ENCODE measurements around the gene TBL1X. TPM values are rescaled to one million over a fixed set of nuclear protein-coding genes. Genes with fewer than 3 reads are reported as not detected.

The TBL1X gene
- total RNA-seq, 2 donors from 2014 or later, result 12.3 to 14.0 TPM

DNA sequence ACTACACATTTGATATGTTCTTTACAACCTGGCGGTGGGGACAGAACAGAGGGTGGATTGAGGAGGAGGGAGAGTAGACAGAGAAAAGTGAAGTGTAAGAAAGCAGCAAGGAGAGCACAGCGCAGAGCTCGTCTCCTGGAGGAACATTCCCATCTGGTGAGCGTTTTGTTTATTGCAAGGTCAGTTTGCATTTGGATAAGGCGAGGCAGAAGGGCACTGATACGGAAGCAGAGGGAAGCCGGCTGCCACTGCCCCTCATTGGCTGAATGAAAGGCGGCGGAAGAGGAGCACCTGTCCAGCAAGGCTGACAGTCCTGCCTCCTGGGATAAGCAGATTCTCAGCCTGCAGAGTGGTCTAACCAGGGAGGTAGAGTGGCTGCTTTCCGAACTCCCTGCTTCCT lies 217.6 kb downstream of the TBL1X start:
- H3K9me3 ChIP-seq, result no peaks in the 10 kb centered on the region
- no peaks in the 10 kb centered on the region for H3K4me1 ChIP-seq
- TF ChIP-seq CTCF (IDR thresholded peaks at IDR 0.05), result peak in 1 of 2 donors; percentile 40
- DNase-seq (ENCODE audit: low spot score), result no peak
- H3K36me3 ChIP-seq, result no peaks in the 10 kb centered on the region
- no peaks in the 10 kb centered on the region for H3K27me3 ChIP-seq
- H3K4me3 ChIP-seq, result no peak overlapping the region
- no peak overlapping the region for H3K27ac ChIP-seq

GRCh38 chrX:9682861-9683260 lies 218.0 kb downstream of the TBL1X start:
- DNase-seq (ENCODE audit: low spot score), result no peak
- Histone ChIP-seq H3K27me3 (no peaks in the 10 kb centered on the region), H3K4me3 (no peak overlapping the region), H3K36me3 (no peaks in the 10 kb centered on the region), H3K9me3 (no peaks in the 10 kb centered on the region), H3K27ac (no peak overlapping the region), H3K4me1 (no peaks in the 10 kb centered on the region)
- TF ChIP-seq CTCF (IDR thresholded peaks at IDR 0.05), result no peak

- Histone ChIP-seq H3K9me3 (no peaks in the 10 kb centered on the region), H3K4me1 (no peaks in the 10 kb centered on the region), H3K27ac (no peak overlapping the region), H3K4me3 (no peak overlapping the region), H3K36me3 (no peaks in the 10 kb centered on the region), H3K27me3 (no peaks in the 10 kb centered on the region)
- no peak for TF ChIP-seq CTCF (IDR thresholded peaks at IDR 0.05)
- DNase-seq (ENCODE audit: low spot score), result no peak
These were observed 218.5 kb downstream of the TBL1X start for GRCh38 chrX:9683350-9683749.

DNA sequence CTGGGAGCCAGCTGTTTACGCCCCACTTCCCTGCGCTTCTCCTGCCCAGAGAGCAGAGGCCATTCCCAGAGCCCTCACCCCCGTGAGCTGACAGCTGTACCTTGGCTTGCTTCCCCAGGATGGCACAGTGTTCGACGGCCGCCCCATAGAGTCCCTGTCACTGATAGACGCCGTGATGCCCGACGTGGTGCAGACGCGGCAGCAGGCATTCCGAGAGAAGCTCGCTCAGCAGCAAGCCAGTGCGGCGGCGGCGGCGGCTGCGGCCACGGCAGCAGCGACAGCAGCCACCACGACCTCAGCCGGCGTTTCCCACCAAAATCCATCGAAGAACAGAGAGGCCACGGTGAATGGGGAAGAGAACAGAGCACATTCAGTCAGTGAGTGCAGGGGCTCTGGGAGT lies 223.0 kb downstream of the TBL1X start:
- no peak for DNase-seq (ENCODE audit: low spot score)
- H3K27ac ChIP-seq, result no peak overlapping the region
- H3K27me3 ChIP-seq, result no peaks in the 10 kb centered on the region
- H3K9me3 ChIP-seq, result no peaks in the 10 kb centered on the region
- no peak overlapping the region for H3K4me3 ChIP-seq
- H3K4me1 ChIP-seq, result no peaks in the 10 kb centered on the region
- H3K36me3 ChIP-seq, result peaks cover 6% of the 10 kb centered on the region
- TF ChIP-seq CTCF (IDR thresholded peaks at IDR 0.05), result no peak

DNA sequence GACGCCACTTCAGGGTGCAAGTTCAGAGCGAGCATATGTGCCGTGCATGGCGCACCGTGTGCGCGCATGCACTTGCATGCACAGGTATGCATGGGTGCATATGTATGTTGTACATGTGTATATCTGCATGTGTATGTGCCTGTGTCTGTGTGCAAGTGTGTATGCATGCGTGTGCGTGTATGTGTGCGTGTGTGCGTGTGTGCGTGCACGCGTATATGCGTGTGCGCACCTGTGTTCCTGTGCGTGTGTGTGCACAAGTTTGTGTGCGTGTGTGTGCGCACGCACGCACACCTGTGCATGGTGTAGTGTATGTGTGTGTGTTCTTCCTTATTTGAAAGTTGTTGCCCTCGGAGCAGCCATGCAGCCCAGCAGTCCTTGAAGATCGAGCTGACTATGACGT lies 224.0 kb downstream of the TBL1X start:
- Histone ChIP-seq H3K36me3 (peaks cover 15% of the 10 kb centered on the region), H3K27ac (no peak overlapping the region), H3K4me3 (no peak overlapping the region), H3K4me1 (no peaks in the 10 kb centered on the region), H3K9me3 (no peaks in the 10 kb centered on the region), H3K27me3 (no peaks in the 10 kb centered on the region)
- TF ChIP-seq CTCF (IDR thresholded peaks at IDR 0.05), result no peak
- no peak for DNase-seq (ENCODE audit: low spot score)

- no peak overlapping the region for H3K27ac ChIP-seq
- no peaks in the 10 kb centered on the region for H3K27me3 ChIP-seq
- no peaks in the 10 kb centered on the region for H3K4me1 ChIP-seq
- no peak for TF ChIP-seq CTCF (IDR thresholded peaks at IDR 0.05)
- DNase-seq (ENCODE audit: low spot score), result no peak
- H3K36me3 ChIP-seq, result peaks cover 15% of the 10 kb centered on the region
- H3K9me3 ChIP-seq, result no peaks in the 10 kb centered on the region
- H3K4me3 ChIP-seq, result no peak overlapping the region
These were observed 225.2 kb downstream of the TBL1X start for GRCh38 chrX:9690046-9690445.

All from right atrium auricular region (tissue), 2 donors.